ENCODE results near the gene FCMR.
"Not testable (repeated sequence)": the region's sequence is repeated elsewhere in the genome, so short reads cannot be mapped to it uniquely, and the experiment has no call there.

FCMR gene

DNA sequence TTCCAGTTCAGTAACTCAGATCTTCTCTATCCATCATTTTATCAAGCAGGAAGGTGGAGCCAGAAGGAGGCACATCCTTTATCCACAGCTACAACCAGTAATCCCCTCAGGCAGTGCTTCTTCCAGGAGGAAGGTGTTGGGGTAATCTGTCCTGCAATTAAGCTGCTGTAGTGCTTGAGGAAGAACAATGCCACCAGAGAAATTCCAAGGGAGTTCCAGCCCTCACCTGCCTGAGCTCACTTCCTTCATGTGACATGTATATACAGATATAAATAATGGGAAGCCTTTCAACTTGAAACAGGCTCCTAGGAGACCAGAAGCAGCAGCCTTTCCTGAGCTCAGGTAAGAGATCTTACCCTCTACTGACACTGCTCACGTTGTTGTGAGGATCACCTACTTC is 58.5 kb downstream of the FCMR start:
- Histone ChIP-seq H2AFZ (ENCODE audit: low read depth, low read length) (no peak overlapping the region), H3K27me3 (ENCODE audit: insufficient read depth, low read length) (peaks cover 5% of the 10 kb centered on the region), H3K4me3 (ENCODE audit: low read length) (no peak overlapping the region), H3K36me3 (ENCODE audit: insufficient read depth, low read length) (no peaks in the 10 kb centered on the region), H3K9me3 (ENCODE audit: low read length) (no peaks in the 10 kb centered on the region), H3K4me1 (ENCODE audit: insufficient read depth, low read length) (no peaks in the 10 kb centered on the region)

DNA sequence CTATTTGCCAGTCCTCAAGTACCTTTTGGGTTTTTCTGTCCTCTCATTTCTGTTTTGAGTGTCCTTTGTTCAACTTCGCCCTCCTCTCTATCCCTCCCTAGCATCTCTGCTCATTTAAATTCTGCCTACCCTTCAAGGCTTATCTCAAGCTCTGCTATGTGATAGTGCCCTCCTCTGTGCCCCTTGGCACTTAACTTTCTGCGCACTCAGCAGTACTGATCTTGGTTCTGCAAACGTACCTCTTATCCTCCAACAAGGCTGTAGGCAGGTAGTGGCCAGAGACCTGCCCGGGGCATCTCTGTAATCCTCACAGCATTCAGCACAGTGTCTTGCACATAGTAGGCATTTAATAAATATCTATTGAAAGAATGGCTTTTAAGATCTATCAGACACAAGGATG is 61.6 kb downstream of the FCMR start:
- Histone ChIP-seq H3K9me3 (ENCODE audit: low read length) (no peaks in the 10 kb centered on the region), H3K36me3 (ENCODE audit: insufficient read depth, low read length) (no peaks in the 10 kb centered on the region), H3K4me3 (ENCODE audit: low read length) (no peak overlapping the region), H3K27me3 (ENCODE audit: insufficient read depth, low read length) (peaks cover 5% of the 10 kb centered on the region), H2AFZ (ENCODE audit: low read depth, low read length) (no peak overlapping the region), H3K4me1 (ENCODE audit: insufficient read depth, low read length) (no peaks in the 10 kb centered on the region)

DNA sequence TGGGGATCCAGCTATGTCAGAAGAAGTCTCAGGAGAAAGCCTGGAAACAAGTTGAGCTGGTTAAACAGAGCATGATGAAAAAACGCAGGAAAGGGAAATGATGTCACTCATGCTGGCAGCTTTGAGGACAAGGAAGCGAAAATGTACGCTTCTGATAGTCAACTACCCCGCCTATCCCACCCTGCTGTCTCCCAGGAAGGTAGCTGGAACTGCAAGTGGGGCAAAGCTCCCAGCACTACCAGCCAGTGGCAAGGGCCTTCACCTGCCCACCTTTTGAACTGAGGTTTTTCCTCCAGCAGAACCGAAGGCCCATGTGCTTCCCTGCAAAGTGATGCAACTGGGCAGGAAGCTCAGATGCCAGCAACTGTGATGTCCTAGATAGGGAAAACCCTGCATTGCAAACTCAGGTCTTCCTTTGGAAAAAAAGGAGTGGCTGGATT is 62.6 kb downstream of the FCMR start:
- Histone ChIP-seq H3K27me3 (ENCODE audit: insufficient read depth, low read length) (peaks cover 5% of the 10 kb centered on the region), H3K9me3 (ENCODE audit: low read length) (no peaks in the 10 kb centered on the region), H3K4me1 (ENCODE audit: insufficient read depth, low read length) (no peaks in the 10 kb centered on the region)

DNA sequence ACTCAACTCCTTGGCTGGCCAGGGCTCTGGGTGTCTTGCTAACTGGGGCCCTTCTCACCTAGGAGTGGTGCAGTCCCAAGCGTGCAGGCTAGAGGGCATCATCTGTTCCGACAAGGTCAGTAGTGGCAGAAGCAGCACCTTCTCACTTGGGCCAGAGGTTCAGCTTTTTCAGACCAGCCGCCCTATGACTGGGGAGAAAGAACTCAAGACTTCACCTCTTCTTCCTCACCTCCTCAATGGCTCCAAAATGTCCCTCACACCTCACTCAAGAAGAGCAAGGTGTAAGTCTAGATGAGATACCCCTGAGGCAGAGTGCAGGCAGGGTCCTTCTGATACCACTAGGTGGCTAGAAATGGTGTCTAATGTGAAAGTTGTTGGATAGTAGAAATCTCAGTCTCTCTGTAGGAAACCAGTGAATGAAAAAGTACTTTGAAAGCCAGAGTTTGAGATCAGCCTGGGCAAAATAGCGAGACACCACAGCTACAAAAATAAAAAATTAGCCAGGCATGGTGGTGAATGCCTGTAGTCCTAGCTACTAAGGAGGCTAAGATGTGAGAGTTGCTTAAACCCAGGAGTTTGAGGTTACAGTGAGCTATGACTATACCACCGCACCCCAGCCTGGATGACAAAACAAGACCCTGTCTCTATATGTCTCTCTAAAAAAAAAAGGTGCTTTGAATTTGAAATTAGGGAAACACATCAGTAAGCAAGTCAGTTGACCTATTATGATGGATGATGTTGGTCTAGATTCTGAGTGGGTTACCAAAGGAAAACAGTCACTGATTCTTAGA is 64.9 kb downstream of the FCMR start:
- Histone ChIP-seq H3K27me3 (ENCODE audit: insufficient read depth, low read length) (peaks cover 5% of the 10 kb centered on the region), H3K36me3 (ENCODE audit: insufficient read depth, low read length) (no peaks in the 10 kb centered on the region), H2AFZ (ENCODE audit: low read depth, low read length) (no peak overlapping the region), H3K4me1 (ENCODE audit: insufficient read depth, low read length) (no peaks in the 10 kb centered on the region), H3K9me3 (ENCODE audit: low read length) (no peaks in the 10 kb centered on the region), H3K4me3 (ENCODE audit: low read length) (no peak overlapping the region)

More for the DNA sequence above, 62.6 kb downstream of the FCMR start:
- no peaks in the 10 kb centered on the region for H3K36me3 ChIP-seq (ENCODE audit: insufficient read depth, low read length)
- H3K4me3 ChIP-seq (ENCODE audit: low read length), result no peak overlapping the region
- H2AFZ ChIP-seq (ENCODE audit: low read depth, low read length), result no peak overlapping the region

DNA sequence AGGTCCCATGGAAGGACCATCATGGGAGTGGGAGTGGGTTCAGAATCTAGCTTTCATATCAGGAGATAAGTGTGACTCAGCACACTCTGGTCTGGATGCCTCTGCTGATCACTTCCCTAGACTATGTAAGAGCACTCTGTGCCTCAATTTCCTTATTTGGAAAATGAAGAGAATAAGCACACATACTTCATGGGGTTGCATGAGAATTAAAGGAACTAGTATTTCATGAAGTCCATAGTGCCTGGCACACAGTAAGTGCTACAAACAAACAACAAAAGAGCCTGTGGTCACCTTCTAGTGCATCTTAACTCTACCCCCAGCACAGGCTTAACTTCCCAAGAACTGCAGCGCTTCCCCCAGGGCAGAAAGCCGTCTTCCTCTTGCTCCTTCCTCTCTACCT is 65.9 kb downstream of the FCMR start:
- Histone ChIP-seq H3K4me1 (ENCODE audit: insufficient read depth, low read length) (no peaks in the 10 kb centered on the region), H3K9me3 (ENCODE audit: low read length) (no peaks in the 10 kb centered on the region), H2AFZ (ENCODE audit: low read depth, low read length) (no peak overlapping the region), H3K4me3 (ENCODE audit: low read length) (no peak overlapping the region), H3K36me3 (ENCODE audit: insufficient read depth, low read length) (no peaks in the 10 kb centered on the region), H3K27me3 (ENCODE audit: insufficient read depth, low read length) (no peaks in the 10 kb centered on the region)

DNA sequence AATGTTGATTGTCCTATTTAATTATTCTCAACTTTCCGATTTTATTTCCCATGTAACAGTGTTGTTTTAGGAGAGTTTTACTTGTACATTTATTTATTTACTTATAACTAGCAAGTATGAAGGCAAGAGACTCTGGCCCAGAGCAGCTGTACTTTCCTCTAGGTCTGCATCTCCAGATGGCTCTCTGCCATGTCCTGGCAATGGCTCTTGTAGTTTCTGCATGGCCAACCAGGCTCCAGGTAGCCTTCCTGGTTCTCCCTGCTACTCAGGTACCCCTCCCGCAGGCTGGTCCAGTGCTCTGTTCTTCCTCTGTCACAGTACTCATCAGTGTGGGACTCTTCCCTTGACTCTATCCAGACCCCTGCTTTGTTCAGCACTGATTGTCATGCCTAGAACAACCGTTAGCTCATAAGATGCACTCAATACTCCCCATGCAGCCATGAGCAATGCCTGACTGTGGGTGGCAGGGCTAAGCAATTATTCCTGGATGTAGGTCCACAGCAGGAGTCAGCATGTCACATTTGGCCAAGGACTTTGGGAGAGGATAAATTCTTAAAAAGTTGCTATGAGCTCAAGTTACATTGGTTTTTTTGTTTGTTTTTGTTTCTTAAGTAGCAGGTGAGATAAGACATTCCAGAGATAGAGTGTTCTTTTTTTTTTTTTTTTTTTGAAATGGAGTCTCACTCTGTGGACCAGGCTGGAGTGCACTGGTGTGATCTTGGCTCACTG is 67.2 kb downstream of the FCMR start:
- no peak overlapping the region for H3K4me3 ChIP-seq (ENCODE audit: low read length)
- no peaks in the 10 kb centered on the region for H3K9me3 ChIP-seq (ENCODE audit: low read length)
- H3K36me3 ChIP-seq (ENCODE audit: insufficient read depth, low read length), result no peaks in the 10 kb centered on the region
- no peaks in the 10 kb centered on the region for H3K4me1 ChIP-seq (ENCODE audit: insufficient read depth, low read length)
- H3K27me3 ChIP-seq (ENCODE audit: insufficient read depth, low read length), result no peaks in the 10 kb centered on the region
- H2AFZ ChIP-seq (ENCODE audit: low read depth, low read length), result no peak overlapping the region

DNA sequence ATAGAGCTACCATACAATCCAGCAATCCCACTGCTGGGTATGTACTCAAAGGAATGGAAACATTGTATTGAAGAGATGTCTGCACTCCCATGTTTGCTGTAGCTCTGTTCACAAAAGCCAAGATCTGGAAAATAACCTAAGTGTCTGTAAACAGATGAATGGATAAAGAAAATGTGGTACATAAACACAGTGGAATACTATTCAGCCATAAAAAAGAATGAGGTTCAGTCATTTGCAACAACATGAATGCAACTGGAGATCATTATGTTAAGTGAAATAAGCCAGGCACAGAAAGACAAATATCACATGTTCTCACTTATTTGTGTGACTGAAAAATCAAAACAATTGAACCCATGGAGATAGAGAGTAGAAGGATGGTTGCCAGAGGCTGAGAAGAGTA is 68.0 kb downstream of the FCMR start:
- H3K27me3 ChIP-seq (ENCODE audit: insufficient read depth, low read length); H3K36me3 ChIP-seq (ENCODE audit: insufficient read depth, low read length); H2AFZ ChIP-seq (ENCODE audit: low read depth, low read length); H3K4me3 ChIP-seq (ENCODE audit: low read length); H3K9me3 ChIP-seq (ENCODE audit: low read length); H3K4me1 ChIP-seq (ENCODE audit: insufficient read depth, low read length): not testable (repeated sequence)

All from neuron (in vitro differentiated cells).